Osteocyte (in vitro differentiated cells): ENCODE results near the gene LGALS7. TPM values are rescaled to one million over a fixed set of nuclear protein-coding genes. Genes with fewer than 3 reads are reported as not detected.
"Not testable (repeated sequence)": the region's sequence is repeated elsewhere in the genome, so short reads cannot be mapped to it uniquely, and the experiment has no call there.

Source experiments
- DNase-seq: peaks from one replicate; pipeline ENCODE4 v3.0.0; 2021; ENCODE audit warnings: mixed read lengths; ENCODE audit not compliant: unreplicated experiment; ENCODE audit errors: extremely low spot score
- H3K27ac Mint-ChIP-seq: one replicate; pipeline ENCODE4 v1.8.0; 2021; ENCODE audit warnings: mild to moderate bottlenecking, mixed read lengths; ENCODE audit not compliant: unreplicated experiment
- H3K27me3 Mint-ChIP-seq: one replicate; pipeline ENCODE4 v1.8.0; 2021; ENCODE audit warnings: mixed read lengths; ENCODE audit not compliant: unreplicated experiment
- H3K36me3 Mint-ChIP-seq: one replicate; pipeline ENCODE4 v1.8.0; 2021; ENCODE audit warnings: mixed read lengths; ENCODE audit not compliant: unreplicated experiment
- H3K4me1 Mint-ChIP-seq: one replicate; pipeline ENCODE4 v1.8.0; 2021; ENCODE audit warnings: mixed read lengths; ENCODE audit not compliant: unreplicated experiment
- H3K4me3 Mint-ChIP-seq: one replicate; pipeline ENCODE4 v1.8.0; 2021; ENCODE audit warnings: mild to moderate bottlenecking, moderate library complexity, mixed read lengths; ENCODE audit not compliant: unreplicated experiment
- H3K9me3 Mint-ChIP-seq: one replicate; pipeline ENCODE4 v1.8.0; 2021; ENCODE audit warnings: mixed read lengths; ENCODE audit not compliant: unreplicated experiment
- CTCF ChIP-seq: fragments of 200-600 bp; sonication (generic); IDR thresholded peaks from 2 replicates; pipeline ENCODE4 v1.5.0; 2021; ENCODE audit warnings: antibody characterized with exemption, mild to moderate bottlenecking, moderate library complexity
- total RNA-seq: library from RNA; stranded (reverse); gene quantifications from 2 replicates; pipeline ENCODE4 v1.2.1, GENCODE V29; 2021

The LGALS7 gene
- total RNA-seq, 1 donor from 2014 or later = not detected

GRCh38 chr19:38809592-38810252, 36.4 kb upstream of the LGALS7 start:
- no peak for DNase-seq
- H3K27ac Mint-ChIP-seq = no peak overlapping the region
- H3K27me3 Mint-ChIP-seq = no peaks in the 10 kb centered on the region
- no peak for TF ChIP-seq CTCF
- H3K36me3 Mint-ChIP-seq = no peaks in the 10 kb centered on the region
- H3K9me3 Mint-ChIP-seq = no peaks in the 10 kb centered on the region
- H3K4me1 Mint-ChIP-seq = no peaks in the 10 kb centered on the region
- no peak overlapping the region for H3K4me3 Mint-ChIP-seq

- DNase-seq = no peak
- Mint-ChIP-seq H3K27me3 (no peaks in the 10 kb centered on the region), H3K4me1 (no peaks in the 10 kb centered on the region), H3K36me3 (no peaks in the 10 kb centered on the region), H3K27ac (no peak overlapping the region), H3K9me3 (no peaks in the 10 kb centered on the region), H3K4me3 (no peak overlapping the region)
- no peak for TF ChIP-seq CTCF
Observed at GRCh38 chr19:38808741-38809140, 35.4 kb upstream of the LGALS7 start.

GRCh38 chr19:38807374-38808098, 34.2 kb upstream of the LGALS7 start:
- H3K27ac Mint-ChIP-seq, H3K27me3 Mint-ChIP-seq, H3K4me1 Mint-ChIP-seq, DNase-seq, H3K9me3 Mint-ChIP-seq, H3K36me3 Mint-ChIP-seq, H3K4me3 Mint-ChIP-seq: not testable (repeated sequence)

- no peak for TF ChIP-seq CTCF
- H3K4me1 Mint-ChIP-seq = no peaks in the 10 kb centered on the region
- no peaks in the 10 kb centered on the region for H3K9me3 Mint-ChIP-seq
- H3K27me3 Mint-ChIP-seq = no peaks in the 10 kb centered on the region
- H3K36me3 Mint-ChIP-seq = no peaks in the 10 kb centered on the region
- DNase-seq = no peak
- no peak overlapping the region for H3K27ac Mint-ChIP-seq
- H3K4me3 Mint-ChIP-seq = no peak overlapping the region
Observed at GRCh38 chr19:38806371-38806770, 33.1 kb upstream of the LGALS7 start.

GRCh38 chr19:38805180-38805579, 31.9 kb upstream of the LGALS7 start:
- no peak for TF ChIP-seq CTCF
- Mint-ChIP-seq H3K4me1 (no peaks in the 10 kb centered on the region), H3K36me3 (no peaks in the 10 kb centered on the region), H3K4me3 (no peak overlapping the region), H3K9me3 (no peaks in the 10 kb centered on the region), H3K27me3 (no peaks in the 10 kb centered on the region), H3K27ac (no peak overlapping the region)
- DNase-seq = no peak
